ENCODE data around the gene EPS8.

- TF ChIP-seq POLR2AphosphoS5 (IDR thresholded peaks at IDR 0.05) (no peak), CTCF (IDR thresholded peaks at IDR 0.05) (no peak)
Measured at GRCh38 chr12:15806826-15807225, 17.6 kb upstream of the EPS8 start.

Data from gastroesophageal sphincter (tissue), 3 donors.